Smooth muscle cell (in vitro differentiated cells): ENCODE results near the gene IQCH. TPM values are rescaled to one million over a fixed set of nuclear protein-coding genes. Genes with fewer than 3 reads are reported as not detected.
"Not testable (repeated sequence)": the region's sequence is repeated elsewhere in the genome, so short reads cannot be mapped to it uniquely, and the experiment has no call there.

Source experiments
- DNase-seq: peaks from one replicate; lab custom pipeline; 2025; ENCODE audit not compliant: unreplicated experiment; lab: John Stamatoyannopoulos, UW
- H2AFZ ChIP-seq: fragments of 200-600 bp; sonication (generic); 2 replicates; pipeline ENCODE4 v1.6.0; 2016; ENCODE audit warnings: antibody characterized with exemption, low read depth, mild to moderate bottlenecking
- H3F3A ChIP-seq: fragments of 200-600 bp; sonication (generic); 2 replicates; pipeline ENCODE4 v1.6.0; 2017; ENCODE audit warnings: antibody characterized with exemption, low read depth
- H3K27ac ChIP-seq: fragments of 200-600 bp; sonication (generic); 2 replicates; pipeline ENCODE4 v1.5.1; 2016; ENCODE audit warnings: low read depth, mild to moderate bottlenecking
- H3K27me3 ChIP-seq: fragments of 200-600 bp; sonication (generic); 2 replicates; pipeline ENCODE4 v1.6.1; 2016; ENCODE audit warnings: low read depth, mild to moderate bottlenecking
- H3K36me3 ChIP-seq: fragments of 200-600 bp; sonication (generic); 2 replicates; pipeline ENCODE4 v1.5.1; 2016; ENCODE audit warnings: low read depth
- H3K4me1 ChIP-seq: fragments of 200-600 bp; sonication (generic); 2 replicates; pipeline ENCODE4 v1.5.1; 2016; ENCODE audit warnings: low read depth
- H3K4me2 ChIP-seq: fragments of 200-600 bp; sonication (generic); 2 replicates; pipeline ENCODE4 v1.6.0; 2016; ENCODE audit warnings: mild to moderate bottlenecking
- H3K4me3 ChIP-seq: fragments of 200-600 bp; sonication (generic); 2 replicates; pipeline ENCODE4 v1.5.1; 2016; ENCODE audit warnings: mild to moderate bottlenecking
- H3K79me2 ChIP-seq: fragments of 200-600 bp; sonication (generic); 2 replicates; pipeline ENCODE4 v1.6.0; 2016; ENCODE audit warnings: low read depth, mild to moderate bottlenecking
- H3K9ac ChIP-seq: fragments of 200-600 bp; sonication (generic); 2 replicates; pipeline ENCODE4 v1.6.0; 2016; ENCODE audit warnings: low read depth
- H3K9me3 ChIP-seq: fragments of 200-600 bp; sonication (generic); replicated peaks from 2 replicates; pipeline ENCODE4 v1.5.1; 2016; ENCODE audit warnings: low read depth
- H4K20me1 ChIP-seq: fragments of 200-600 bp; sonication (generic); 2 replicates; pipeline ENCODE4 v1.6.0; 2016; ENCODE audit warnings: low read depth
- CTCF ChIP-seq: fragments of 200-600 bp; sonication (generic); IDR thresholded peaks from 2 replicates; pipeline ENCODE4 v1.5.1; 2017; ENCODE audit warnings: borderline replicate concordance, mild to moderate bottlenecking, antibody characterized with exemption; ENCODE audit not compliant: insufficient read depth, poor library complexity, severe bottlenecking
- WGBS: methylation state at CpG from one replicate; pipeline ENCODE4 v1.1.7; 2016; ENCODE audit warnings: low lambda C conversion rate; 5-methylcytosine and 5-hydroxymethylcytosine counted together
- polyA plus RNA-seq: library from polyadenylated mRNA; unstranded; fragments of >200 nt; fragmentation: Nextera tagmentation; extraction: Ambion mirVana; gene quantifications from 2 replicates; pipeline ENCODE4 v1.2.1, GENCODE V29; 2016
- total RNA-seq: library from RNA; depleted of rRNA; stranded (reverse); fragments of >200 nt; gene quantifications from 2 replicates; pipeline ENCODE4 v1.2.3, GENCODE V29; 2014

IQCH gene
- total and polyA plus RNA-seq, 2 experiments from 2014 or later, result 0.86 to 2.9 TPM

- Histone ChIP-seq H4K20me1 (no peaks in the 10 kb centered on the region), H3K36me3 (no peaks in the 10 kb centered on the region), H3F3A (no peaks in the 10 kb centered on the region), H3K79me2 (no peaks in the 10 kb centered on the region), H3K27me3 (no peaks in the 10 kb centered on the region), H3K4me2 (no peak overlapping the region), H3K4me1 (no peaks in the 10 kb centered on the region), H3K9me3 (no peaks in the 10 kb centered on the region), H3K27ac (no peak overlapping the region), H2AFZ (no peak overlapping the region), H3K4me3 (no peak overlapping the region), H3K9ac (no peak overlapping the region)
- DNase-seq, result no peak
- no peak for TF ChIP-seq CTCF
- WGBS, result 81% methylated on average over 2 of the region's 2 CpGs
These were observed 165.6 kb downstream of the IQCH start for GRCh38 chr15:67420137-67420536.

- Histone ChIP-seq H3K27me3 (no peaks in the 10 kb centered on the region), H3K79me2 (no peaks in the 10 kb centered on the region), H3F3A (no peaks in the 10 kb centered on the region), H3K9ac (no peak overlapping the region), H3K4me1 (no peaks in the 10 kb centered on the region), H2AFZ (no peak overlapping the region), H4K20me1 (no peaks in the 10 kb centered on the region), H3K9me3 (no peaks in the 10 kb centered on the region), H3K4me3 (no peak overlapping the region), H3K27ac (no peak overlapping the region), H3K36me3 (no peaks in the 10 kb centered on the region), H3K4me2 (no peak overlapping the region)
- 87% methylated on average over 6 of the region's 6 CpGs for WGBS
- no peak for DNase-seq
- no peak for TF ChIP-seq CTCF
These were observed 166.5 kb downstream of the IQCH start for GRCh38 chr15:67421105-67421504.

GRCh38 chr15:67422296-67422695 lies 167.7 kb downstream of the IQCH start:
- Histone ChIP-seq H3K4me3 (no peak overlapping the region), H2AFZ (no peak overlapping the region), H3K9ac (no peak overlapping the region), H3K27ac (no peak overlapping the region), H3K79me2 (no peaks in the 10 kb centered on the region), H3K27me3 (no peaks in the 10 kb centered on the region), H3K9me3 (no peaks in the 10 kb centered on the region), H3K36me3 (no peaks in the 10 kb centered on the region), H3F3A (no peaks in the 10 kb centered on the region), H3K4me2 (no peak overlapping the region), H3K4me1 (no peaks in the 10 kb centered on the region), H4K20me1 (no peaks in the 10 kb centered on the region)
- no peak for DNase-seq
- no peak for TF ChIP-seq CTCF
- 46% methylated on average over 1 of the region's 1 CpG for WGBS

GRCh38 chr15:67433495-67434099 lies 179.0 kb downstream of the IQCH start:
- no peak overlapping the region for H3K4me3 ChIP-seq

GRCh38 chr15:67436351-67437250 lies 182.0 kb downstream of the IQCH start:
- H3F3A ChIP-seq, H3K9ac ChIP-seq, H3K4me1 ChIP-seq, H3K4me3 ChIP-seq, H3K79me2 ChIP-seq, H3K27me3 ChIP-seq, H3K4me2 ChIP-seq, H3K9me3 ChIP-seq, H2AFZ ChIP-seq, H3K36me3 ChIP-seq, DNase-seq, H4K20me1 ChIP-seq, H3K27ac ChIP-seq: not testable (repeated sequence)
- 88% methylated on average over 13 of the region's 13 CpGs for WGBS

More at GRCh38 chr15:67433495-67434099, 179.0 kb downstream of the IQCH start:
- Histone ChIP-seq H3K9me3 (no peaks in the 10 kb centered on the region), H3K27ac (no peak overlapping the region), H3K79me2 (no peaks in the 10 kb centered on the region), H3K9ac (no peak overlapping the region), H3K4me1 (no peaks in the 10 kb centered on the region), H4K20me1 (no peaks in the 10 kb centered on the region), H2AFZ (no peak overlapping the region), H3K36me3 (no peaks in the 10 kb centered on the region), H3K4me2 (no peak overlapping the region), H3F3A (no peaks in the 10 kb centered on the region), H3K27me3 (no peaks in the 10 kb centered on the region)
- no peak for DNase-seq
- TF ChIP-seq CTCF, result peak; percentile 66
- WGBS, result 45% methylated on average over 3 of the region's 3 CpGs
